ENCODE measurements around the gene FFAR1. TPM values are rescaled to one million over a fixed set of nuclear protein-coding genes. Genes with fewer than 3 reads are reported as not detected.

Gene FFAR1
- total and polyA plus RNA-seq, 2 donors (not counting 3 experiments of a cell fraction or from before 2014, with no cell fraction given): not detected

DNA sequence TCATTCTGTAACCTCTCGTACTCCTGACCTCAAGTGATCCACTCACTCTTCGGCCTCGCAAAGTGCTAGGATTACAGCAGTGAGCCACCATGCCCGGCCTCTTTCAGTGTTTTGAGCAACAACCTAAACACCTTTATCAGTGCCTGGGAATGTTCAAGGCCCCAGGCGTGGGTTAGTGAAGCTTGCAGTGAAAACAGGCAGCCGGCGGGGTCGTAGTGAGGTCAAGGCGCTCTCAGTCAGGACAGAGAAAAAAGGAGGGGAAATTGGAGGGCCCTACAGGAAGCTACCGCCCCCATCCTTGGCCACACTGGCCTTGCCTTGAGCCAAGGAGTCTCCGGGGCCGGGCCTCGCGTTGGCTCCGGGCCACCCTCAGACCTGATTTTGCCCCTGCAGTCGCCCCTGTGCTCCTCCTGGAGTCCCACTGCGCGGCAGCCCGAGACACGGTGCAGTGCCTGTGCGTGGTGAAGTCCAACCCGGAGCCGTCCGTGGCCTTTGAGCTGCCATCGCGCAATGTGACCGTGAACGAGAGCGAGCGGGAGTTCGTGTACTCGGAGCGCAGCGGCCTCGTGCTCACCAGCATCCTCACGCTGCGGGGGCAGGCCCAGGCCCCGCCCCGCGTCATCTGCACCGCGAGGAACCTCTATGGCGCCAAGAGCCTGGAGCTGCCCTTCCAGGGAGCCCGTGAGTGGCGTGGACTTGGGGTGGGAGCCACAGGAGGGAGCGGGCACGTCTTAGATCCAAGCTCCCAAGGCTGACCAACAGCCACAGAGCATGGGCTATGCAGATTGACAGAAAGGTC lies 38.0 kb upstream of the FFAR1 start:
- no peaks in the 10 kb centered on the region for H3K9me3 ChIP-seq (replicated peaks; ENCODE audit: control insufficient read depth, insufficient read depth, low read length)
- DNase-seq (ENCODE audit: low read depth, low spot score) (no peak), FAIRE-seq (no peak)
- dilution Hi-C loops (cut with MboI; ENCODE audit: extremely low pct_ligation_motif_present, low sequenced_read_pairs) (no loop called here), intact Hi-C loops (cut with micrococcal nuclease) (no loop called here)
- no peak overlapping the region for H3K4me3 ChIP-seq (replicated peaks in 1 of 3; ENCODE audit: insufficient read depth in 1 of 3, low read depth in 1 of 3, low read length in 3 of 3)
- no peak overlapping the region for H2AFZ ChIP-seq (ENCODE audit: low read depth, low read length)
- no peaks in the 10 kb centered on the region for H3K9me1 ChIP-seq (replicated peaks; ENCODE audit: control insufficient read depth, extremely low read depth, insufficient read depth, low read length)
- no peaks in the 10 kb centered on the region for H3K36me3 ChIP-seq (ENCODE audit: control insufficient read depth in 2 of 2, extremely low read depth in 1 of 2, insufficient read depth in 2 of 2, low read length in 2 of 2)
- no peak overlapping the region for H3K4me2 ChIP-seq (ENCODE audit: insufficient read depth, low read length)
- H3K27ac ChIP-seq (ENCODE audit: insufficient read depth, low read depth, low read length): no peak overlapping the region
- ChIA-PET POLR2A (no interaction called here), CTCF (no interaction called here)
- H3K9ac ChIP-seq (replicated peaks; ENCODE audit: extremely low read depth, insufficient read depth, low read length): no peak overlapping the region
- no peaks in the 10 kb centered on the region for H3K4me1 ChIP-seq (ENCODE audit: control insufficient read depth, extremely low read depth, insufficient read depth, low read length)
- H4K20me1 ChIP-seq (replicated peaks; ENCODE audit: control insufficient read depth, extremely low read depth, insufficient read depth, low read length): no peaks in the 10 kb centered on the region
- TF ChIP-seq GATA2 (IDR thresholded peaks at IDR 0.05; ENCODE audit: insufficient read depth, insufficient read length, low read depth, low read length) (no peak), MYC (IDR thresholded peaks at IDR 0.05; ENCODE audit: low read depth, low read length) (no peak), EZH2 (IDR thresholded peaks at IDR 0.05; ENCODE audit: borderline replicate concordance, low read depth, low read length, severe bottlenecking) (no peak), FOS (IDR thresholded peaks at IDR 0.05; ENCODE audit: borderline replicate concordance, insufficient read depth, low read length) (no peak), POLR2AphosphoS5 (IDR thresholded peaks at IDR 0.05; ENCODE audit: insufficient read depth, low read depth, low read length) (no peak), POLR2A (IDR thresholded peaks at IDR 0.05; ENCODE audit: low read depth, low read length) (no peak), CTCF (IDR thresholded peaks at IDR 0.05; ENCODE audit: extremely low read depth in 1 of 2, insufficient read depth in 1 of 2, low read depth in 1 of 2, low read length in 2 of 2) (no peak), JUN (IDR thresholded peaks at IDR 0.05; ENCODE audit: borderline replicate concordance, insufficient read depth, insufficient read length, low read depth) (no peak)
- TF ChIP-seq, protein P1, sequence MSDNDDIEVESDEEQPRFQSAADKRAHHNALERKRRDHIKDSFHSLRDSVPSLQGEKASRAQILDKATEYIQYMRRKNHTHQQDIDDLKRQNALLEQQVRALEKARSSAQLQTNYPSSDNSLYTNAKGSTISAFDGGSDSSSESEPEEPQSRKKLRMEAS (IDR thresholded peaks at IDR 0.05; ENCODE audit: insufficient read depth, insufficient read length): no peak
- no peaks in the 10 kb centered on the region for H3K79me2 ChIP-seq (ENCODE audit: control insufficient read depth, insufficient read depth, low read length)
- no TSS peak for BruUV-seq (replicated peaks)
- H3K27me3 ChIP-seq (ENCODE audit: control insufficient read depth in 2 of 2, insufficient read depth in 2 of 2, low read length in 2 of 2): no peaks in the 10 kb centered on the region
